KOPT-K1 (cell line): ENCODE data around the gene PDK2.

Experiments
- H3K27ac ChIP-seq: fragments of 200-600 bp; sonication (generic); 2 replicates; pipeline ENCODE4 v1.5.1; 2016; ENCODE audit warnings: antibody characterized with exemption, mild to moderate bottlenecking, low read depth, low read length; ENCODE audit not compliant: poor library complexity, severe bottlenecking
- H3K36me3 ChIP-seq: fragments of 200-600 bp; sonication (generic); 2 replicates; pipeline ENCODE4 v1.5.1; 2017; ENCODE audit warnings: antibody characterized with exemption, mild to moderate bottlenecking, low read length, moderate library complexity; ENCODE audit not compliant: insufficient read depth
- H3K9me3 ChIP-seq: fragments of 200-600 bp; sonication (generic); 2 replicates; pipeline ENCODE4 v1.5.1; 2017; ENCODE audit warnings: antibody characterized with exemption, low read length, mild to moderate bottlenecking; ENCODE audit not compliant: insufficient read depth, poor library complexity, severe bottlenecking

PDK2 gene

GRCh38 chr17:50161023-50161910 is 66.1 kb downstream of the PDK2 start:
- Histone ChIP-seq H3K27ac (peak overlapping the region; percentile 38), H3K9me3 (no peaks in the 10 kb centered on the region), H3K36me3 (no peaks in the 10 kb centered on the region)
